Measurements from ENCODE around the gene SF3A1.
"Not testable (repeated sequence)": the region's sequence is repeated elsewhere in the genome, so short reads cannot be mapped to it uniquely, and the experiment has no call there.

The SF3A1 gene

GRCh38 chr22:30347255-30347892, 9.3 kb downstream of the SF3A1 start:
- DNase-seq: no peak

GRCh38 chr22:30344447-30345200, 12.1 kb downstream of the SF3A1 start:
- no peak for DNase-seq

- no peak for DNase-seq
Observed at GRCh38 chr22:30340911-30341685, 15.6 kb downstream of the SF3A1 start.

- DNase-seq: no peak
Observed at GRCh38 chr22:30338802-30339201, 17.9 kb downstream of the SF3A1 start.

GRCh38 chr22:30338341-30338740, 18.4 kb downstream of the SF3A1 start:
- not testable (repeated sequence) for DNase-seq

- no peak for DNase-seq
Observed at GRCh38 chr22:30337461-30337778, 19.3 kb downstream of the SF3A1 start.

GRCh38 chr22:30336752-30337460, 19.8 kb downstream of the SF3A1 start:
- no peak for DNase-seq

GRCh38 chr22:30335236-30335635, 21.5 kb downstream of the SF3A1 start:
- DNase-seq: no peak

- DNase-seq: no peak
Observed at GRCh38 chr22:30334646-30335045, 22.0 kb downstream of the SF3A1 start.

- DNase-seq: no peak
Observed at GRCh38 chr22:30333707-30334087, 23.0 kb downstream of the SF3A1 start.

- DNase-seq: no peak
Observed at GRCh38 chr22:30332994-30333706, 23.5 kb downstream of the SF3A1 start.

- no peak for DNase-seq
Observed at GRCh38 chr22:30332551-30332950, 24.1 kb downstream of the SF3A1 start.

GRCh38 chr22:30328466-30329049, 28.1 kb downstream of the SF3A1 start:
- DNase-seq: no peak

- DNase-seq: no peak
Observed at GRCh38 chr22:30327864-30328345, 28.8 kb downstream of the SF3A1 start.

- DNase-seq: peak; percentile 98
Observed at GRCh38 chr22:30326706-30327362, 29.9 kb downstream of the SF3A1 start, which contains the start of gene TBC1D10A. Gene TBC1D10A (minus strand): TSS chr22:30326941. CDS start chr22:30326881, 60 bp downstream.

- DNase-seq: peak; percentile 60
Observed at GRCh38 chr22:30326255-30326705, 30.4 kb downstream of the SF3A1 start.

GRCh38 chr22:30325724-30326254, 30.9 kb downstream of the SF3A1 start:
- no peak for DNase-seq

GRCh38 chr22:30325065-30325720, 31.5 kb downstream of the SF3A1 start:
- DNase-seq: no peak

- DNase-seq: peak; percentile 68
Observed at GRCh38 chr22:30324014-30324730, 32.5 kb downstream of the SF3A1 start.

- no peak for DNase-seq
Observed at GRCh38 chr22:30323246-30323645, 33.4 kb downstream of the SF3A1 start.

Measured in CD4-positive, alpha-beta T cell treated with Interleukin-17A for 4 hours (primary cell).